Measurements from ENCODE around the gene RHNO1.

Gene RHNO1

DNA sequence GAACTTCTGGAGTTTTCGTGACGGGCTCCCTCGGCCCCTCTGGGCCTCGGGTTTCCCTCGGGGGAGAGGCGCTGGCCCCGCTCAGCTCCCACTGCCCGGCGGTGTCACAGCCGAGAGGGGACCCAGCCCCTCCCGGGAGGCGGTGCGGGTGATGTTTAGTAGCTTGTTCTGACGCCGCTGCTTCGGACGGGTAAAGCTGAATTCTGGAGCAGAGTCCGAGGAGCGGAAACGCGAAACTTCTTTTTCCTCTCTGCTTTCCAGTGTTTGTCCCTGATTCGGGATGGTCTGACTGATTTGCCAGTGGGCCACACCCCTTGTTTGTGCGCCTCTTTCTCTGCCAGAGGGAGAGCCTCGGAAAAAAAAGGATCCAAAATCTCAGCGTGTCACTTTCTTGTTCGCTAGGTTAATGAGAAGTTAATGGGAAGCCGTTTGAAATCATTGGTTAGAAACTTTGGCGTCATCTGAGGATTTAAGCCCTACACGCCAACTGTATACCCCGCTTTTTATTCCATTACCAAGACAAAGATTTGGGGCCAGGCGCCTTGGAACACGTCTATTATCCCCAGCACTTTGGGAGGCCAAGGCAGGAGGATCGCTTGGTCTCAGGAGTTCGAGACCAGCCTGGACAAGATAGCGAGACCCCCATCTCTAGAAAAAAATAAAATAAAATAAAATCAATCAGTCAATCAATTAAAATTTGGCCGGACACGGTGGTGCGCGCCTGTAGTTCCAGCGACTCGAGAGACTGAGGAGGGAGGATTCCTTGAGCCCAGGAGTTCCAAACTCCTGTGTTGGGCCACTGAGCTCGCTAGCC, 14.4 kb downstream of the RHNO1 start (continued):
- TF ChIP-seq, protein P1, sequence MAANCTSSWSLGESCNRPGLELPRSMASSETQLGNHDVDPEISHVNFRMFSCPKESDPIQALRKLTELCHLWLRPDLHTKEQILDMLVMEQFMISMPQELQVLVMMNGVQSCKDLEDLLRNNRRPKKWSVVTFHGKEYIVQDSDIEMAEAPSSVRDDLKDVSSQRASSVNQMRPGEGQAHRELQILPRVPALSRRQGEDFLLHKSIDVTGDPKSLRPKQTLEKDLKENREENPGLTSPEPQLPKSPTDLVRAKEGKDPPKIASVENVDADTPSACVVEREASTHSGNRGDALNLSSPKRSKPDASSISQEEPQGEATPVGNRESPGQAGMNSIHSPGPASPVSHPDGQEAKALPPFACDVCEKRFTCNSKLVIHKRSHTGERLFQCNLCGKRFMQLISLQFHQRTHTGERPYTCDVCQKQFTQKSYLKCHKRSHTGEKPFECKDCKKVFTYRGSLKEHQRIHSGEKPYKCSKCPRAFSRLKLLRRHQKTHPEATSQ (tag by site-specific recombination; IDR thresholded peaks at IDR 0.05): no peak
- TF ChIP-seq, protein P2, sequence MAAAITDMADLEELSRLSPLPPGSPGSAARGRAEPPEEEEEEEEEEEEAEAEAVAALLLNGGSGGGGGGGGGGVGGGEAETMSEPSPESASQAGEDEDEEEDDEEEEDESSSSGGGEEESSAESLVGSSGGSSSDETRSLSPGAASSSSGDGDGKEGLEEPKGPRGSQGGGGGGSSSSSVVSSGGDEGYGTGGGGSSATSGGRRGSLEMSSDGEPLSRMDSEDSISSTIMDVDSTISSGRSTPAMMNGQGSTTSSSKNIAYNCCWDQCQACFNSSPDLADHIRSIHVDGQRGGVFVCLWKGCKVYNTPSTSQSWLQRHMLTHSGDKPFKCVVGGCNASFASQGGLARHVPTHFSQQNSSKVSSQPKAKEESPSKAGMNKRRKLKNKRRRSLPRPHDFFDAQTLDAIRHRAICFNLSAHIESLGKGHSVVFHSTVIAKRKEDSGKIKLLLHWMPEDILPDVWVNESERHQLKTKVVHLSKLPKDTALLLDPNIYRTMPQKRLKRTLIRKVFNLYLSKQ (tag by site-specific recombination; IDR thresholded peaks at IDR 0.05; ENCODE audit: borderline replicate concordance): no peak
- no peak for TF ChIP-seq ZNF670 (tag by site-specific recombination; IDR thresholded peaks at IDR 0.05; ENCODE audit: low read depth)
- 0 out of 2 replicates have a peak, but pooled peaks have one; percentile 57 for TF ChIP-seq PRDM1 (tag by site-specific recombination; IDR thresholded peaks at IDR 0.05)
- no peak for TF ChIP-seq ZNF324 (tag by site-specific recombination; IDR thresholded peaks at IDR 0.05)
- TF ChIP-seq ZNF548 (tag by site-specific recombination; IDR thresholded peaks at IDR 0.05): no peak
- peak; percentile 96 for TF ChIP-seq ZNF121 (tag by site-specific recombination; IDR thresholded peaks at IDR 0.05)
- no peak for TF ChIP-seq ZNF19 (tag by site-specific recombination; IDR thresholded peaks at IDR 0.05; ENCODE audit: low read depth)
- TF ChIP-seq ZNF239 (tag by site-specific recombination; IDR thresholded peaks at IDR 0.05): no peak
- TF ChIP-seq, protein P3, sequence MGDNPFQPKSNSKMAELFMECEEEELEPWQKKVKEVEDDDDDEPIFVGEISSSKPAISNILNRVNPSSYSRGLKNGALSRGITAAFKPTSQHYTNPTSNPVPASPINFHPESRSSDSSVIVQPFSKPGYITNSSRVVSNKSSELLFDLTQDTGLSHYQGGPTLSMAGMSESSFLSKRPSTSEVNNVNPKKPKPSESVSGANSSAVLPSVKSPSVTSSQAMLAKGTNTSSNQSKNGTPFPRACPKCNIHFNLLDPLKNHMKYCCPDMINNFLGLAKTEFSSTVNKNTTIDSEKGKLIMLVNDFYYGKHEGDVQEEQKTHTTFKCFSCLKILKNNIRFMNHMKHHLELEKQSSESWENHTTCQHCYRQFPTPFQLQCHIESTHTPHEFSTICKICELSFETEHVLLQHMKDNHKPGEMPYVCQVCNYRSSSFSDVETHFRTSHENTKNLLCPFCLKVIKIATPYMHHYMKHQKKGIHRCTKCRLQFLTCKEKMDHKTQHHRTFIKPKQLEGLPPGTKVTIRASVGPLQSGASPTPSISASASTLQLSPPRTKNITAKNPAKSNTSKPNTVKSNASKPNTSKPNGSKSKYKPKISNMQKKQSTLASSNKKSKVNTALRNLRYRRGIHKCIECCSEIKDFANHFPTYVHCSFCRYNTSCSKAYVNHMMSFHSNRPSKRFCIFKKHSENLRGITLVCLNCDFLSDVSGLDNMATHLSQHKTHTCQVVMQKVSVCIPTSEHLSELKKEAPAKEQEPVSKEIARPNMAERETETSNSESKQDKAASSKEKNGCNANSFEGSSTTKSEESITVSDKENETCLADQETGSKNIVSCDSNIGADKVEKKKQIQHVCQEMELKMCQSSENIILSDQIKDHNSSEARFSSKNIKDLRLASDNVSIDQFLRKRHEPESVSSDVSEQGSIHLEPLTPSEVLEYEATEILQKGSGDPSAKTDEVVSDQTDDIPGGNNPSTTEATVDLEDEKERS (tag by site-specific recombination; IDR thresholded peaks at IDR 0.05): no peak
- TF ChIP-seq WT1 (tag by site-specific recombination; IDR thresholded peaks at IDR 0.05): no peak
- TF ChIP-seq, protein P4, sequence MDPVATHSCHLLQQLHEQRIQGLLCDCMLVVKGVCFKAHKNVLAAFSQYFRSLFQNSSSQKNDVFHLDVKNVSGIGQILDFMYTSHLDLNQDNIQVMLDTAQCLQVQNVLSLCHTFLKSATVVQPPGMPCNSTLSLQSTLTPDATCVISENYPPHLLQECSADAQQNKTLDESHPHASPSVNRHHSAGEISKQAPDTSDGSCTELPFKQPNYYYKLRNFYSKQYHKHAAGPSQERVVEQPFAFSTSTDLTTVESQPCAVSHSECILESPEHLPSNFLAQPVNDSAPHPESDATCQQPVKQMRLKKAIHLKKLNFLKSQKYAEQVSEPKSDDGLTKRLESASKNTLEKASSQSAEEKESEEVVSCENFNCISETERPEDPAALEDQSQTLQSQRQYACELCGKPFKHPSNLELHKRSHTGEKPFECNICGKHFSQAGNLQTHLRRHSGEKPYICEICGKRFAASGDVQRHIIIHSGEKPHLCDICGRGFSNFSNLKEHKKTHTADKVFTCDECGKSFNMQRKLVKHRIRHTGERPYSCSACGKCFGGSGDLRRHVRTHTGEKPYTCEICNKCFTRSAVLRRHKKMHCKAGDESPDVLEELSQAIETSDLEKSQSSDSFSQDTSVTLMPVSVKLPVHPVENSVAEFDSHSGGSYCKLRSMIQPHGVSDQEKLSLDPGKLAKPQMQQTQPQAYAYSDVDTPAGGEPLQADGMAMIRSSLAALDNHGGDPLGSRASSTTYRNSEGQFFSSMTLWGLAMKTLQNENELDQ (tag by site-specific recombination; IDR thresholded peaks at IDR 0.05; ENCODE audit: low read depth): no peak
- TF ChIP-seq ZNF654 (tag by site-specific recombination; IDR thresholded peaks at IDR 0.05; ENCODE audit: low read depth): no peak
- 0 out of 2 replicates have a peak, but pooled peaks have one; percentile 14 for TF ChIP-seq ZNF76 (tag by site-specific recombination; IDR thresholded peaks at IDR 0.05; ENCODE audit: borderline replicate concordance, low read depth)
- no peak for TF ChIP-seq MEIS1 (CRISPR knock-in tag; IDR thresholded peaks at IDR 0.05; ENCODE audit: borderline replicate concordance)
- no peak for TF ChIP-seq GLI2 (tag by site-specific recombination; IDR thresholded peaks at IDR 0.05; ENCODE audit: borderline replicate concordance, low read depth)
- 0 out of 2 replicates have a peak, but pooled peaks have one; percentile 57 for TF ChIP-seq IKZF3 (tag by site-specific recombination; IDR thresholded peaks at IDR 0.05)
- TF ChIP-seq, protein P5, sequence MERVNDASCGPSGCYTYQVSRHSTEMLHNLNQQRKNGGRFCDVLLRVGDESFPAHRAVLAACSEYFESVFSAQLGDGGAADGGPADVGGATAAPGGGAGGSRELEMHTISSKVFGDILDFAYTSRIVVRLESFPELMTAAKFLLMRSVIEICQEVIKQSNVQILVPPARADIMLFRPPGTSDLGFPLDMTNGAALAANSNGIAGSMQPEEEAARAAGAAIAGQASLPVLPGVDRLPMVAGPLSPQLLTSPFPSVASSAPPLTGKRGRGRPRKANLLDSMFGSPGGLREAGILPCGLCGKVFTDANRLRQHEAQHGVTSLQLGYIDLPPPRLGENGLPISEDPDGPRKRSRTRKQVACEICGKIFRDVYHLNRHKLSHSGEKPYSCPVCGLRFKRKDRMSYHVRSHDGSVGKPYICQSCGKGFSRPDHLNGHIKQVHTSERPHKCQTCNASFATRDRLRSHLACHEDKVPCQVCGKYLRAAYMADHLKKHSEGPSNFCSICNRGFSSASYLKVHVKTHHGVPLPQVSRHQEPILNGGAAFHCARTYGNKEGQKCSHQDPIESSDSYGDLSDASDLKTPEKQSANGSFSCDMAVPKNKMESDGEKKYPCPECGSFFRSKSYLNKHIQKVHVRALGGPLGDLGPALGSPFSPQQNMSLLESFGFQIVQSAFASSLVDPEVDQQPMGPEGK (tag by site-specific recombination; IDR thresholded peaks at IDR 0.05): no peak
- TF ChIP-seq ZNF175 (tag by site-specific recombination; IDR thresholded peaks at IDR 0.05): no peak
- TF ChIP-seq ZNF391 (tag by site-specific recombination; IDR thresholded peaks at IDR 0.05; ENCODE audit: borderline replicate concordance, low read depth): no peak
- no peak for TF ChIP-seq ZNF560 (tag by site-specific recombination; IDR thresholded peaks at IDR 0.05; ENCODE audit: borderline replicate concordance)
- no peak for TF ChIP-seq ZNF777 (tag by site-specific recombination; IDR thresholded peaks at IDR 0.05; ENCODE audit: borderline replicate concordance)
- TF ChIP-seq, protein P6, sequence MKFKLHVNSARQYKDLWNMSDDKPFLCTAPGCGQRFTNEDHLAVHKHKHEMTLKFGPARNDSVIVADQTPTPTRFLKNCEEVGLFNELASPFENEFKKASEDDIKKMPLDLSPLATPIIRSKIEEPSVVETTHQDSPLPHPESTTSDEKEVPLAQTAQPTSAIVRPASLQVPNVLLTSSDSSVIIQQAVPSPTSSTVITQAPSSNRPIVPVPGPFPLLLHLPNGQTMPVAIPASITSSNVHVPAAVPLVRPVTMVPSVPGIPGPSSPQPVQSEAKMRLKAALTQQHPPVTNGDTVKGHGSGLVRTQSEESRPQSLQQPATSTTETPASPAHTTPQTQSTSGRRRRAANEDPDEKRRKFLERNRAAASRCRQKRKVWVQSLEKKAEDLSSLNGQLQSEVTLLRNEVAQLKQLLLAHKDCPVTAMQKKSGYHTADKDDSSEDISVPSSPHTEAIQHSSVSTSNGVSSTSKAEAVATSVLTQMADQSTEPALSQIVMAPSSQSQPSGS (tag by site-specific recombination; IDR thresholded peaks at IDR 0.05; ENCODE audit: low read depth): no peak
- peak; percentile 78 for TF ChIP-seq GFI1B (tag by site-specific recombination; IDR thresholded peaks at IDR 0.05)

Data from HEK293 (cell line).